PC-3 (cell line): Measurements from ENCODE around the gene MIAT.

Source experiments
- EZH2 ChIP-seq: fragments of 300-600 bp; sonication (generic); IDR thresholded peaks from one replicate; pipeline ENCODE4 v1.6.1; 2017; ENCODE audit warnings: antibody characterized with exemption, mild to moderate bottlenecking, low read length; ENCODE audit not compliant: unreplicated experiment
- EZH2phosphoT487 ChIP-seq: fragments of 300-600 bp; sonication (generic); IDR thresholded peaks from 2 replicates; pipeline ENCODE4 v1.6.1; 2018; ENCODE audit warnings: mild to moderate bottlenecking, antibody characterized with exemption, low read length, borderline replicate concordance
- TF ChIP-seq, protein P1 (sequence below): fragments of 300-600 bp; sonication (generic); conservative IDR thresholded peaks from 2 replicates; pipeline ENCODE4 v1.5.1; 2017; ENCODE audit warnings: antibody characterized with exemption, low read depth, mild to moderate bottlenecking, low read length

DNA sequence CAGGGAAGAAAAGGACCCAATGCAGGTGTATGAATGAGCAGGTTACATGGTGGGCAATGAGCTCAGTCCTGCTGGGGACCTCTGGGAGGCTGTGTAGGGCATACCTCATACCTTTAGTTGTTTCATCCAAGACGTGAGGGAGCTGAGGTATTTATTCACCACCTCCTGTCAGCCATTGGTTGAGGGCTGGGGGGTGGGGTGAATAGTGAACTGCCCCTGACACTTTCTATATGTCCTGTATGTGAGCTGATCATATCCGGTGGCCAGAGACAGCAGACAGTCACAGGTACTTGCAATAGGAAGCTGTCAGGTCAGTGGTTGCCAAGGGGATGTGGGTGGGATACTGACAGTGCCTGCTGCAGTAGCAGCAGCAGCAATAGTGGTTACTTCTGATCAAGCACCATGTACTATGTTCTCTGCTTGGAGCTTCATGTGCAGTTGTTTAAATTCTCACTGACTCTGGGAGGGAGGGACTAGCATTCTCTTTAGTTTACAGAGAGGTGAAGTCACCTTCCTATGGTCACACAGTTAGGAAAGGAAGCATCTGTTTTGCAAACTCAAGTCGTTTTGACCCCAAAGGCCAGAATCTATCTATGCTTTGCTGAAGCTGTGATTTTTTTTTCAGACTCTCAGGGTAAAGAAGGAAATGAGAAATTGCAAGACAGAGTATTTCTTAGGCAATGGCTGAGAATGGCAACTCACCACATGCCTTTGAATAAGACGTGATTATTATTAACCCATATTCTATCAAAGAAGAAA is 54.0 kb downstream of the MIAT start:
- TF ChIP-seq EZH2 (no peak), EZH2phosphoT487 (no peak)
- TF ChIP-seq, protein P1, sequence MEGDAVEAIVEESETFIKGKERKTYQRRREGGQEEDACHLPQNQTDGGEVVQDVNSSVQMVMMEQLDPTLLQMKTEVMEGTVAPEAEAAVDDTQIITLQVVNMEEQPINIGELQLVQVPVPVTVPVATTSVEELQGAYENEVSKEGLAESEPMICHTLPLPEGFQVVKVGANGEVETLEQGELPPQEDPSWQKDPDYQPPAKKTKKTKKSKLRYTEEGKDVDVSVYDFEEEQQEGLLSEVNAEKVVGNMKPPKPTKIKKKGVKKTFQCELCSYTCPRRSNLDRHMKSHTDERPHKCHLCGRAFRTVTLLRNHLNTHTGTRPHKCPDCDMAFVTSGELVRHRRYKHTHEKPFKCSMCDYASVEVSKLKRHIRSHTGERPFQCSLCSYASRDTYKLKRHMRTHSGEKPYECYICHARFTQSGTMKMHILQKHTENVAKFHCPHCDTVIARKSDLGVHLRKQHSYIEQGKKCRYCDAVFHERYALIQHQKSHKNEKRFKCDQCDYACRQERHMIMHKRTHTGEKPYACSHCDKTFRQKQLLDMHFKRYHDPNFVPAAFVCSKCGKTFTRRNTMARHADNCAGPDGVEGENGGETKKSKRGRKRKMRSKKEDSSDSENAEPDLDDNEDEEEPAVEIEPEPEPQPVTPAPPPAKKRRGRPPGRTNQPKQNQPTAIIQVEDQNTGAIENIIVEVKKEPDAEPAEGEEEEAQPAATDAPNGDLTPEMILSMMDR, result no peak
